Bronchial epithelial cell (primary cell): ENCODE measurements around the gene VAV1. TPM values are rescaled to one million over a fixed set of nuclear protein-coding genes. Genes with fewer than 3 reads are reported as not detected.
"Not testable (repeated sequence)": the region's sequence is repeated elsewhere in the genome, so short reads cannot be mapped to it uniquely, and the experiment has no call there.

Experiments
- DNase-seq: peaks from one replicate; pipeline ENCODE4 v3.0.0-alpha.2; 2010; ENCODE audit warnings: low read depth
- FAIRE-seq: peaks from 2 replicates; lab custom pipeline; 2011; peaks lifted over from hg19 to GRCh38; lab: Jason Lieb, UNC
- H3K27me3 ChIP-seq: 2 replicates; pipeline ENCODE4 v1.5.1; 2011; ENCODE audit warnings: low read length; ENCODE audit not compliant: control insufficient read depth, insufficient read depth
- H3K36me3 ChIP-seq: 2 replicates; pipeline ENCODE4 v1.5.1; 2011; ENCODE audit warnings: low read length; ENCODE audit not compliant: control insufficient read depth, insufficient read depth
- H3K4me3 ChIP-seq: 2 replicates; pipeline ENCODE4 v1.5.1; 2011; ENCODE audit warnings: mild to moderate bottlenecking, low read depth, low read length, control low read depth
- total RNA-seq: library from RNA; depleted of rRNA; stranded (reverse); fragments of >200 nt; gene quantifications from 2 replicates; pipeline ENCODE4 v1.2.1, GENCODE V29; 2014
- TF ChIP-seq, protein P1 (sequence below): IDR thresholded peaks from 2 replicates; pipeline ENCODE4 v1.5.1; 2011; ENCODE audit warnings: mild to moderate bottlenecking, moderate library complexity, low read length, control low read depth, inconsistent platforms; ENCODE audit not compliant: insufficient read depth, severe bottlenecking

The VAV1 gene
- total RNA-seq, 1 donor from 2014 or later: 0.53 TPM

DNA sequence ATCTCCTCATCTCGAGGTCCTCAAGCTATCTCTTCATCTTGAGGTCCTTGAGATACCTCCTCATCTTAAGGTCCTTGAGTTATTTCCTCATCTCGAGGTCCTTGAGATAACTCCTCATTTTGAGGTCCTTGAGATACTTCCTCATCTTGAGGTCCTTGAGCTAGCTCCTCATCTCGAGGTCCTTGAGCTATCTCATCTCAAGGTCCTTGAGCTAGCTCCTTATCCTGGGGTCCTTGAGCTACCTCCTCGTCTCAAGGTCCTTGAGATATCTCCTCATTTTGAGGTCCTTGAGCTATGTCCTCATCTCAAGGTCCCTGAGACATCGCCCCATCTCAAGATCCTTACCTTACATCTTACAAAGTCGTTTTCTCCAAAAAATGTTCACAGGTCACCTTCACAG lies 18.7 kb downstream of the VAV1 start:
- TF ChIP-seq, protein P1, sequence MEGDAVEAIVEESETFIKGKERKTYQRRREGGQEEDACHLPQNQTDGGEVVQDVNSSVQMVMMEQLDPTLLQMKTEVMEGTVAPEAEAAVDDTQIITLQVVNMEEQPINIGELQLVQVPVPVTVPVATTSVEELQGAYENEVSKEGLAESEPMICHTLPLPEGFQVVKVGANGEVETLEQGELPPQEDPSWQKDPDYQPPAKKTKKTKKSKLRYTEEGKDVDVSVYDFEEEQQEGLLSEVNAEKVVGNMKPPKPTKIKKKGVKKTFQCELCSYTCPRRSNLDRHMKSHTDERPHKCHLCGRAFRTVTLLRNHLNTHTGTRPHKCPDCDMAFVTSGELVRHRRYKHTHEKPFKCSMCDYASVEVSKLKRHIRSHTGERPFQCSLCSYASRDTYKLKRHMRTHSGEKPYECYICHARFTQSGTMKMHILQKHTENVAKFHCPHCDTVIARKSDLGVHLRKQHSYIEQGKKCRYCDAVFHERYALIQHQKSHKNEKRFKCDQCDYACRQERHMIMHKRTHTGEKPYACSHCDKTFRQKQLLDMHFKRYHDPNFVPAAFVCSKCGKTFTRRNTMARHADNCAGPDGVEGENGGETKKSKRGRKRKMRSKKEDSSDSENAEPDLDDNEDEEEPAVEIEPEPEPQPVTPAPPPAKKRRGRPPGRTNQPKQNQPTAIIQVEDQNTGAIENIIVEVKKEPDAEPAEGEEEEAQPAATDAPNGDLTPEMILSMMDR: no peak
- FAIRE-seq (peak; percentile 32), DNase-seq (no peak)
- H3K27me3 ChIP-seq: no peaks in the 10 kb centered on the region
- no peaks in the 10 kb centered on the region for H3K36me3 ChIP-seq
- H3K4me3 ChIP-seq: no peak overlapping the region

DNA sequence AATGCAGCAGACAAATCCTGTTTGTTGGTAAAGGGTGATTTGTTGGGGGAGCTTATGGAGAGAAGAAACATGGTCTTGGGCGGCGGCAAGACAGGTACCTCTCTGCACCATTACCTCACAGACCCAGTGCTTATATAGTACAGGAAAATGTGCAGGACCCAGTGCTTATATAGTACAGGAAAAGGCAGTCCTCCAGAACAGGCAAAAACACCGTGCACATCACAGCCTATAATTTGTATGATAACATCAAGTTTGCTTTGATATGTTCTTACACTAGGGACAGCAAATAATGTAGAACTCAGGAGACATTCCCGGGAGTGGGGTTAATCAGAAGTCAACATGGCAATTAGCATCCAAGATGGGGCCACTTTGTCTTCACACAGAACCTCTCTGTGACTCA lies 20.9 kb downstream of the VAV1 start:
- TF ChIP-seq, protein P1: no peak
- no peaks in the 10 kb centered on the region for H3K27me3 ChIP-seq
- H3K4me3 ChIP-seq: no peak overlapping the region
- FAIRE-seq (no peak), DNase-seq (no peak)
- H3K36me3 ChIP-seq: no peaks in the 10 kb centered on the region

DNA sequence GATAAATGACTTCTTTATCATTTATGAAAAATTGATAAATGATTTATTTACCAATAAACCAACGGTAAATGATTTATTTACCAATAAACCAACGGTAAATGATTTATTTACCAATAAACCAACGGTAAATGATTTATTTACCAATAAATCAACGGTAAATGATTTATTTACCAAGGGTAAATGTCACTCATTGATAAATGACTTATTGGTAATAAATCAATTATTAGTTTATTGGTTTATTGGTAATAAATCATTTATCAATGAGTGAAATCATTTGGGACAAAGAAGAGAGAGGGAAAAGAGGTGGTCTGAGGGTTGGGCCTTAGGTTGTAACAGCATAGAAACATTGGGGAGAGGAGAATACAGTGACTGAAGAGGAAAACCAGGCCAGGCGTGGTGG lies 21.5 kb downstream of the VAV1 start:
- FAIRE-seq (no peak), DNase-seq (no peak)
- no peaks in the 10 kb centered on the region for H3K36me3 ChIP-seq
- TF ChIP-seq, protein P1: no peak
- no peaks in the 10 kb centered on the region for H3K27me3 ChIP-seq
- no peak overlapping the region for H3K4me3 ChIP-seq

DNA sequence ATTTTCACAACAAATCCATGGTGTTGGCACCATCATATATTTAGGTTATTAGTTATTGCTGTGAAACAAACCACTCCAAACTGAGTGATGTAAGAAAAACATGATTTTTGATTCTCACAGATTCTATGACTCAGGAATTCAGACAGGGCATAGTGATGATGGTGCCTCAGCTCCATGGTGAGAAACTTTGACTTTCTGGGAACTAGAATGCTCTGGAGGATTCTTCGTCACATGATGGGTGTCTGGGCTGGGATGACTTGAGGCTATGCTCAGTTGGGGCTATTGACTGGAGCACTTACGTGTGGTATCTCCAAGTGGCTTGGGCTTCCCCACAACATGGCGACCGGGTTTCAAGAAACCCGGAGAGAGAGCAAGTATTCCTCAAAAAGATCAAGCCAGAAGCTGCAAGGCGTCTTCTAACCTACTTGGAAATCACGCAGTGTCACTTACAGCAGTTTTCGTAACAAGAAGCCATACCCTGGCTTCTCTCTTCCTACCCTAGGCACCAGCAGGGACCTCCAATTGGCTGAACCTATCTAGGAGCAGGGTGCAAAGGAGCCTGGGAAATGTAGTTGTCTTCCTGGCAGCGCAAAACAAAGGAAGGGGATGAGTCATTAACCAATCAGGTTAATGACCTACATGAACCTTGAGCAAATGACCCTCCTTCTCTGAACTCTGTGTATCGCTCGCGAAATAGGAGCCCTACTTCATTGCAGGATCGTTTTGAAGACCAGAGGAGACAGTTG lies 22.4 kb downstream of the VAV1 start:
- FAIRE-seq (no peak), DNase-seq (no peak)
- Histone ChIP-seq H3K4me3 (no peak overlapping the region), H3K27me3 (no peaks in the 10 kb centered on the region), H3K36me3 (no peaks in the 10 kb centered on the region)
- TF ChIP-seq, protein P1: no peak

DNA sequence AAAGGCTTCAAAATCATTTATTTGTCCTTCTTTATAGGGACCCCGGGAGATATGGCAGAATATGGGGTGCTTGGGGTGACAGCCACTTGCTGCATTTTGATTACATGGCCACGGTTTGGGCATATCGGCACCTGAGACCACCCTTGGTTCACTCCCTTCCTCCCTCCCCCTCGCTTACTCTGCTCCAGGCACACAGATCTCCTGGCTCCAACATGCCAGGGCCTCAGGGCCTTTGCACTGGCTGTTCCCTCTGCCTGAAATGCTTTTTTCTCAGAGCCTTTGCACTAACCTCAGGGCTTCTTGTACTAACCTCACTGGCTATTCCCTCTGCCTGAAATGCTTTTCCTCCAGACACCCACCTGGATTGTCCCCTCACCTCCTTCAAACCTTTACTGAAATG lies 23.8 kb downstream of the VAV1 start:
- H3K36me3 ChIP-seq: no peaks in the 10 kb centered on the region
- TF ChIP-seq, protein P1: no peak
- no peak overlapping the region for H3K4me3 ChIP-seq
- no peak for DNase-seq
- no peak for FAIRE-seq
- no peaks in the 10 kb centered on the region for H3K27me3 ChIP-seq

DNA sequence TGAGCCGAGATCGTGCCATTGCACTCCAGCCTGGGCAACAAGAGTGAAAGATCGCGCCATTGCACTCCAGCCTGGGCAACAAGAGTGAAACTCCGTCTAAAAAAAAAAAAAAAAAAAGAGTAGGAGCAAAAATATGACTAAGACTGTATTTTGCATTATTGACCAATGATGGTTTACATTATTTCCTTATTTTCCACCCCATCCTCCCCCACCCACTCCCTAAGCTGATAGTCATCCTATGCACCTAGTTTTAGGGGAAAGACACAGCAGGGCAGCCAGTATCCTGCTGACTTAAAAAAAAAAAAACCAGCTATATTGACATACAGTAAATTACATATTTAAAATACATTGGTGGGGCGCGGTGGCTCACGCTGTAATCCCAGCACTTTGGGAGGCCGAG lies 25.1 kb downstream of the VAV1 start:
- no peak for FAIRE-seq
- TF ChIP-seq, protein P1: no peak
- Histone ChIP-seq H3K4me3 (no peak overlapping the region), H3K27me3 (no peaks in the 10 kb centered on the region), H3K36me3 (no peaks in the 10 kb centered on the region)
- peak; percentile 47 for DNase-seq

DNA sequence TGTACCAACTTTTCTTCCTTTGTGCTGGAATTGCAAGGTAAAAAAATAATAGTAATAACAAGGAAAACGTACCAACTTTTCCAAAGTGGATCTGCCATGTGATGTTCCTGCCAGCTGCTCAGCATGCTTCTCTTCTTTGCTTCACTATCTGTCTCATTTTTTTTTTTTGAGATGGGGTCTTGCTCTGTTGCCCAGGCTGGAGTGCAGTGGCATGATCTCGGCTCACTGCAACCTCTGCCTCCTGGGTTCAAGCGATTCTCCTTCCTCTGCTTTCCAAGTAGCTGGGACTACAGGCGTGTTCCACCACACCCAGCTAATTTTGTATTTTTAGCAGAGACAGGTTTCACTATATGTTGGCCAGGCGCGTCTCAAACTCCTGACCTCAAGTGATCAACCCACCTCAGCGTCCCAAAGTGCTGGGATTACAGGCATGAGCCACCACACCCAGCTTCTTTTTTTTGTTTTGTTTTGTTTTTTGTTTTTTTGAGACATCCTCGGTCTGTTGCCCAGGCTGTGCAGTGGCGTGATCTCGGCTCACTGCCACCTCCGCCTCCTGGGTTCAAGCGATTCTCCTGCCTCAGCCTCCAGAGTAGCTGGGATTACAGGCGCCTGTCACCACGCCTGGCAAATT lies 27.8 kb downstream of the VAV1 start:
- not testable (repeated sequence) for FAIRE-seq, DNase-seq, H3K36me3 ChIP-seq, H3K4me3 ChIP-seq, H3K27me3 ChIP-seq
